Jurkat, Clone E6-1 (cell line): ENCODE results near the gene C5orf15.

ENCODE experiments used
- DNase-seq: peaks from one replicate; pipeline ENCODE4 v3.0.0-alpha.2; 2011; ENCODE audit warnings: low read depth, low spot score
- H3K4me3 ChIP-seq: 2 replicates; pipeline ENCODE4 v1.5.1; 2011; ENCODE audit warnings: mild to moderate bottlenecking, low read length, control low read depth, moderate library complexity

Gene C5orf15

GRCh38 chr5:133928587-133929393, 39.6 kb downstream of the C5orf15 start:
- DNase-seq = no peak
- no peak overlapping the region for H3K4me3 ChIP-seq

GRCh38 chr5:133927300-133928180, 40.9 kb downstream of the C5orf15 start:
- H3K4me3 ChIP-seq = no peak overlapping the region
- no peak for DNase-seq

GRCh38 chr5:133926489-133927299, 41.7 kb downstream of the C5orf15 start:
- no peak for DNase-seq
- H3K4me3 ChIP-seq = no peak overlapping the region

GRCh38 chr5:133925866-133926488, 42.4 kb downstream of the C5orf15 start:
- no peak overlapping the region for H3K4me3 ChIP-seq
- no peak for DNase-seq

- DNase-seq = no peak
- no peak overlapping the region for H3K4me3 ChIP-seq
These were observed 43.2 kb downstream of the C5orf15 start for GRCh38 chr5:133925269-133925668.

- no peak for DNase-seq
- no peak overlapping the region for H3K4me3 ChIP-seq
These were observed 44.1 kb downstream of the C5orf15 start for GRCh38 chr5:133924221-133924920.

GRCh38 chr5:133921979-133922378, 46.4 kb downstream of the C5orf15 start:
- no peak overlapping the region for H3K4me3 ChIP-seq
- DNase-seq = no peak

GRCh38 chr5:133921069-133921468, 47.4 kb downstream of the C5orf15 start:
- H3K4me3 ChIP-seq = no peak overlapping the region
- no peak for DNase-seq

GRCh38 chr5:133919148-133920136, 49.0 kb downstream of the C5orf15 start:
- no peak for DNase-seq

GRCh38 chr5:133918731-133919130, 49.7 kb downstream of the C5orf15 start:
- no peak overlapping the region for H3K4me3 ChIP-seq
- no peak for DNase-seq

More at GRCh38 chr5:133919148-133920136, 49.0 kb downstream of the C5orf15 start:
- H3K4me3 ChIP-seq = no peak overlapping the region

- no peak for DNase-seq
- H3K4me3 ChIP-seq = no peak overlapping the region
These were observed 50.1 kb downstream of the C5orf15 start for GRCh38 chr5:133918316-133918715.

GRCh38 chr5:133917785-133918184, 50.6 kb downstream of the C5orf15 start:
- no peak overlapping the region for H3K4me3 ChIP-seq
- DNase-seq = no peak

- DNase-seq = no peak
- no peak overlapping the region for H3K4me3 ChIP-seq
These were observed 51.5 kb downstream of the C5orf15 start for GRCh38 chr5:133916914-133917313.

- DNase-seq = no peak
- no peak overlapping the region for H3K4me3 ChIP-seq
These were observed 51.9 kb downstream of the C5orf15 start for GRCh38 chr5:133916479-133916878.

GRCh38 chr5:133914434-133914833, 54.0 kb downstream of the C5orf15 start:
- DNase-seq = no peak
- H3K4me3 ChIP-seq = no peak overlapping the region

GRCh38 chr5:133913413-133914155, 54.8 kb downstream of the C5orf15 start:
- H3K4me3 ChIP-seq = no peak overlapping the region
- no peak for DNase-seq

GRCh38 chr5:133912951-133913350, 55.5 kb downstream of the C5orf15 start:
- DNase-seq = no peak
- no peak overlapping the region for H3K4me3 ChIP-seq
